ENCODE measurements around the gene MTRR.
A peak's percentile ranks its signal among the peaks of the same experiment; 100 is the strongest.

MTRR gene

GRCh38 chr5:7882926-7883325, 14.0 kb downstream of the MTRR start:
- H3K23ac ChIP-seq (ENCODE audit: low read length): no peak overlapping the region
- no peak overlapping the region for H2BK5ac ChIP-seq (ENCODE audit: low read length)
- no peak overlapping the region for H3K18ac ChIP-seq (ENCODE audit: low read length)
- no peak overlapping the region for H3K9ac ChIP-seq (ENCODE audit: low read length)
- H4K5ac ChIP-seq (ENCODE audit: low read length): no peak overlapping the region
- H3K36me3 ChIP-seq (ENCODE audit: control insufficient read depth, insufficient read depth, low read length): peaks cover 6% of the 10 kb centered on the region
- H3K27me3 ChIP-seq (ENCODE audit: insufficient read depth, low read length, poor library complexity): no peaks in the 10 kb centered on the region
- H2AK5ac ChIP-seq (ENCODE audit: low read length): no peak overlapping the region
- H2BK15ac ChIP-seq (replicated peaks; ENCODE audit: low read depth): no peak overlapping the region
- no peaks in the 10 kb centered on the region for H3K4me1 ChIP-seq (ENCODE audit: control insufficient read depth, low read depth, low read length)
- no peak overlapping the region for H3K4ac ChIP-seq (ENCODE audit: low read depth, low read length)
- H3K56ac ChIP-seq (ENCODE audit: low read length): no peak overlapping the region
- H4K8ac ChIP-seq (ENCODE audit: low read depth, low read length): no peak overlapping the region
- H3K79me2 ChIP-seq (ENCODE audit: control insufficient read depth, insufficient read depth, low read length): no peaks in the 10 kb centered on the region
- no CpG with 5 or more reads among the region's 4 CpGs for WGBS (ENCODE audit: extremely low coverage, insufficient coverage, low lambda C conversion rate)
- H2BK120ac ChIP-seq (ENCODE audit: low read depth, low read length): no peak overlapping the region
- no peak overlapping the region for H3K4me2 ChIP-seq (ENCODE audit: low read length)
- no peak overlapping the region for H3K27ac ChIP-seq (ENCODE audit: low read depth, low read length)
- peaks cover 8% of the 10 kb centered on the region for H3K79me1 ChIP-seq (ENCODE audit: low read length)
- H3K4me3 ChIP-seq (ENCODE audit: low read length): no peak overlapping the region
- no peak for DNase-seq

GRCh38 chr5:7884491-7885267, 15.7 kb downstream of the MTRR start:
- H2BK5ac ChIP-seq (ENCODE audit: low read length): no peak overlapping the region
- H3K4me2 ChIP-seq (ENCODE audit: low read length): no peak overlapping the region
- no peak overlapping the region for H3K4ac ChIP-seq (ENCODE audit: low read depth, low read length)
- H4K5ac ChIP-seq (ENCODE audit: low read length): no peak overlapping the region
- H3K79me1 ChIP-seq (ENCODE audit: low read length): peaks cover 7% of the 10 kb centered on the region
- H3K9ac ChIP-seq (ENCODE audit: low read length): no peak overlapping the region
- no peaks in the 10 kb centered on the region for H3K79me2 ChIP-seq (ENCODE audit: control insufficient read depth, insufficient read depth, low read length)
- no peak overlapping the region for H3K23ac ChIP-seq (ENCODE audit: low read length)
- DNase-seq: no peak
- no peak overlapping the region for H2BK15ac ChIP-seq (replicated peaks; ENCODE audit: low read depth)
- no peak overlapping the region for H2AK5ac ChIP-seq (ENCODE audit: low read length)
- no peak overlapping the region for H3K18ac ChIP-seq (ENCODE audit: low read length)
- H4K8ac ChIP-seq (ENCODE audit: low read depth, low read length): no peak overlapping the region
- no peak overlapping the region for H3K56ac ChIP-seq (ENCODE audit: low read length)
- no peaks in the 10 kb centered on the region for H3K27me3 ChIP-seq (ENCODE audit: insufficient read depth, low read length, poor library complexity)
- H3K4me1 ChIP-seq (ENCODE audit: control insufficient read depth, low read depth, low read length): no peaks in the 10 kb centered on the region
- no CpG with 5 or more reads among the region's 5 CpGs for WGBS (ENCODE audit: extremely low coverage, insufficient coverage, low lambda C conversion rate)
- H3K27ac ChIP-seq (ENCODE audit: low read depth, low read length): no peak overlapping the region
- no peak overlapping the region for H3K4me3 ChIP-seq (ENCODE audit: low read length)
- no peak overlapping the region for H2BK120ac ChIP-seq (ENCODE audit: low read depth, low read length)
- H3K36me3 ChIP-seq (ENCODE audit: control insufficient read depth, insufficient read depth, low read length): peaks cover 5% of the 10 kb centered on the region

GRCh38 chr5:7886849-7887475, 18.0 kb downstream of the MTRR start:
- Histone ChIP-seq H3K4me1 (ENCODE audit: control insufficient read depth, low read depth, low read length) (no peaks in the 10 kb centered on the region), H3K79me2 (ENCODE audit: control insufficient read depth, insufficient read depth, low read length) (no peaks in the 10 kb centered on the region), H3K4me2 (ENCODE audit: low read length) (no peak overlapping the region), H2AK5ac (ENCODE audit: low read length) (no peak overlapping the region), H3K4ac (ENCODE audit: low read depth, low read length) (no peak overlapping the region), H3K23ac (ENCODE audit: low read length) (no peak overlapping the region), H3K36me3 (ENCODE audit: control insufficient read depth, insufficient read depth, low read length) (peaks cover 5% of the 10 kb centered on the region), H3K79me1 (ENCODE audit: low read length) (no peaks in the 10 kb centered on the region), H3K27me3 (ENCODE audit: insufficient read depth, low read length, poor library complexity) (no peaks in the 10 kb centered on the region), H3K9ac (ENCODE audit: low read length) (no peak overlapping the region), H3K4me3 (ENCODE audit: low read length) (no peak overlapping the region), H4K8ac (ENCODE audit: low read depth, low read length) (no peak overlapping the region), H3K56ac (ENCODE audit: low read length) (no peak overlapping the region), H4K5ac (ENCODE audit: low read length) (no peak overlapping the region), H2BK120ac (ENCODE audit: low read depth, low read length) (no peak overlapping the region), H3K27ac (ENCODE audit: low read depth, low read length) (no peak overlapping the region), H2BK5ac (ENCODE audit: low read length) (no peak overlapping the region), H2BK15ac (replicated peaks; ENCODE audit: low read depth) (no peak overlapping the region), H3K18ac (ENCODE audit: low read length) (no peak overlapping the region)
- no CpG with 5 or more reads among the region's 7 CpGs for WGBS (ENCODE audit: extremely low coverage, insufficient coverage, low lambda C conversion rate)
- peak; percentile 24 for DNase-seq

GRCh38 chr5:7888901-7889300, 20.0 kb downstream of the MTRR start:
- Histone ChIP-seq H4K5ac (ENCODE audit: low read length) (no peak overlapping the region), H3K4me1 (ENCODE audit: control insufficient read depth, low read depth, low read length) (no peaks in the 10 kb centered on the region), H3K56ac (ENCODE audit: low read length) (no peak overlapping the region), H2BK15ac (replicated peaks; ENCODE audit: low read depth) (no peak overlapping the region), H3K27me3 (ENCODE audit: insufficient read depth, low read length, poor library complexity) (no peaks in the 10 kb centered on the region), H3K4ac (ENCODE audit: low read depth, low read length) (no peak overlapping the region), H3K27ac (ENCODE audit: low read depth, low read length) (no peak overlapping the region), H4K8ac (ENCODE audit: low read depth, low read length) (no peak overlapping the region), H3K79me1 (ENCODE audit: low read length) (no peaks in the 10 kb centered on the region), H3K36me3 (ENCODE audit: control insufficient read depth, insufficient read depth, low read length) (peaks cover 5% of the 10 kb centered on the region), H3K4me2 (ENCODE audit: low read length) (no peak overlapping the region), H3K23ac (ENCODE audit: low read length) (no peak overlapping the region), H2BK120ac (ENCODE audit: low read depth, low read length) (no peak overlapping the region), H3K4me3 (ENCODE audit: low read length) (no peak overlapping the region), H2BK5ac (ENCODE audit: low read length) (no peak overlapping the region), H3K18ac (ENCODE audit: low read length) (no peak overlapping the region), H2AK5ac (ENCODE audit: low read length) (no peak overlapping the region), H3K79me2 (ENCODE audit: control insufficient read depth, insufficient read depth, low read length) (no peaks in the 10 kb centered on the region), H3K9ac (ENCODE audit: low read length) (no peak overlapping the region)
- WGBS (ENCODE audit: extremely low coverage, insufficient coverage, low lambda C conversion rate): no CpG with 5 or more reads among the region's 9 CpGs
- no peak for DNase-seq

GRCh38 chr5:7894439-7894838, 25.5 kb downstream of the MTRR start:
- no peaks in the 10 kb centered on the region for H3K79me2 ChIP-seq (ENCODE audit: control insufficient read depth, insufficient read depth, low read length)
- no peak overlapping the region for H2AK5ac ChIP-seq (ENCODE audit: low read length)
- no peak overlapping the region for H2BK120ac ChIP-seq (ENCODE audit: low read depth, low read length)
- no peak overlapping the region for H2BK5ac ChIP-seq (ENCODE audit: low read length)
- no peaks in the 10 kb centered on the region for H3K27me3 ChIP-seq (ENCODE audit: insufficient read depth, low read length, poor library complexity)
- H4K8ac ChIP-seq (ENCODE audit: low read depth, low read length): no peak overlapping the region
- no peak overlapping the region for H3K4me3 ChIP-seq (ENCODE audit: low read length)
- H3K18ac ChIP-seq (ENCODE audit: low read length): no peak overlapping the region
- H3K4ac ChIP-seq (ENCODE audit: low read depth, low read length): no peak overlapping the region
- H3K36me3 ChIP-seq (ENCODE audit: control insufficient read depth, insufficient read depth, low read length): peaks cover 8% of the 10 kb centered on the region
- no peak for DNase-seq
- no peak overlapping the region for H3K23ac ChIP-seq (ENCODE audit: low read length)
- WGBS (ENCODE audit: extremely low coverage, insufficient coverage, low lambda C conversion rate): no CpG with 5 or more reads among the region's 5 CpGs
- no peak overlapping the region for H3K27ac ChIP-seq (ENCODE audit: low read depth, low read length)
- H3K9ac ChIP-seq (ENCODE audit: low read length): no peak overlapping the region
- H3K79me1 ChIP-seq (ENCODE audit: low read length): no peaks in the 10 kb centered on the region
- H3K4me1 ChIP-seq (ENCODE audit: control insufficient read depth, low read depth, low read length): no peaks in the 10 kb centered on the region
- H2BK15ac ChIP-seq (replicated peaks; ENCODE audit: low read depth): no peak overlapping the region
- H4K5ac ChIP-seq (ENCODE audit: low read length): no peak overlapping the region
- no peak overlapping the region for H3K56ac ChIP-seq (ENCODE audit: low read length)
- H3K4me2 ChIP-seq (ENCODE audit: low read length): no peak overlapping the region

Data from mesendoderm (in vitro differentiated cells).